NCI-H146 (cell line): ENCODE results near the gene SMC1B.
"Not testable (repeated sequence)": the region's sequence is repeated elsewhere in the genome, so short reads cannot be mapped to it uniquely, and the experiment has no call there.

Source experiments
- DNase-seq: peaks from one replicate; lab custom pipeline; 2025; lab: John Stamatoyannopoulos, UW

The SMC1B gene

GRCh38 chr22:45341498-45341897 is 71.9 kb downstream of the SMC1B start:
- no peak for DNase-seq

- no peak for DNase-seq
Measured at GRCh38 chr22:45340323-45340722, 73.1 kb downstream of the SMC1B start.

GRCh38 chr22:45338795-45339194 is 74.6 kb downstream of the SMC1B start:
- no peak for DNase-seq

GRCh38 chr22:45337536-45337935 is 75.9 kb downstream of the SMC1B start:
- no peak for DNase-seq

- no peak for DNase-seq
Measured at GRCh38 chr22:45336971-45337431, 76.4 kb downstream of the SMC1B start.

- no peak for DNase-seq
Measured at GRCh38 chr22:45335854-45336522, 77.4 kb downstream of the SMC1B start.

GRCh38 chr22:45335021-45335818 is 78.2 kb downstream of the SMC1B start:
- no peak for DNase-seq

- no peak for DNase-seq
Measured at GRCh38 chr22:45334528-45334927, 78.9 kb downstream of the SMC1B start.

GRCh38 chr22:45334068-45334467 is 79.3 kb downstream of the SMC1B start:
- DNase-seq: no peak

GRCh38 chr22:45332001-45332400 is 81.4 kb downstream of the SMC1B start:
- no peak for DNase-seq

GRCh38 chr22:45331486-45331885 is 81.9 kb downstream of the SMC1B start:
- no peak for DNase-seq

GRCh38 chr22:45330548-45330947 is 82.9 kb downstream of the SMC1B start:
- no peak for DNase-seq

GRCh38 chr22:45329530-45329936 is 83.9 kb downstream of the SMC1B start:
- peak; percentile 11 for DNase-seq

GRCh38 chr22:45328822-45329529 is 84.4 kb downstream of the SMC1B start:
- no peak for DNase-seq

GRCh38 chr22:45328261-45328660 is 85.1 kb downstream of the SMC1B start:
- not testable (repeated sequence) for DNase-seq

- DNase-seq: no peak
Measured at GRCh38 chr22:45324311-45324711, 89.1 kb downstream of the SMC1B start.

GRCh38 chr22:45323695-45324094 is 89.7 kb downstream of the SMC1B start:
- no peak for DNase-seq

- DNase-seq: no peak
Measured at GRCh38 chr22:45322873-45323525, 90.4 kb downstream of the SMC1B start.

GRCh38 chr22:45321827-45322226 is 91.6 kb downstream of the SMC1B start:
- DNase-seq: no peak

- DNase-seq: no peak
Measured at GRCh38 chr22:45320357-45320976, 92.9 kb downstream of the SMC1B start.

- DNase-seq: no peak
Measured at GRCh38 chr22:45319324-45319685, 94.1 kb downstream of the SMC1B start.
